WTC11 (cell line): ENCODE results near the gene PDZD2. TPM values are rescaled to one million over a fixed set of nuclear protein-coding genes. Genes with fewer than 3 reads are reported as not detected.

ENCODE experiments used
- ATAC-seq: fragments of 200-7000 bp; cut with Tn5 transposase; 2 replicates; pipeline ENCODE4 v1.10.0; 2021; ENCODE audit warnings: mild to moderate bottlenecking, moderate library complexity
- CTCF ChIA-PET: fragments of 300-600 bp; sonication (Branson Sonifier 250); formaldehyde crosslinking; loops from one replicate; lab custom pipeline; 2021; ENCODE audit warnings: antibody characterized with exemption; lab: Charles Lee
- POLR2A ChIA-PET: fragments of 350-600 bp; sonication (Branson Sonifier 250); formaldehyde crosslinking; loops from one replicate; lab custom pipeline; 2021; ENCODE audit warnings: antibody characterized with exemption; lab: Charles Lee
- DNase-seq: peaks from one replicate; pipeline ENCODE4 v3.0.0; 2021; ENCODE audit warnings: low spot score
- H3K27ac Mint-ChIP-seq: 2 replicates; pipeline ENCODE4 v1.8.0; 2021; ENCODE audit warnings: mixed read lengths
- H3K27me3 Mint-ChIP-seq: 2 replicates; pipeline ENCODE4 v1.8.0; 2021; ENCODE audit warnings: low read depth, mild to moderate bottlenecking, moderate library complexity, mixed read lengths
- H3K36me3 Mint-ChIP-seq: 2 replicates; pipeline ENCODE4 v1.8.0; 2021; ENCODE audit warnings: mixed read lengths
- H3K4me1 Mint-ChIP-seq: 2 replicates; pipeline ENCODE4 v1.8.0; 2022; ENCODE audit warnings: mixed read lengths
- H3K4me3 Mint-ChIP-seq: 2 replicates; pipeline ENCODE4 v1.8.0; 2021; ENCODE audit warnings: mild to moderate bottlenecking, moderate library complexity, mixed read lengths
- H3K9me3 Mint-ChIP-seq: 2 replicates; pipeline ENCODE4 v1.8.0; 2021; ENCODE audit warnings: mixed read lengths
- FOXJ3 ChIP-seq: sonication (generic); formaldehyde crosslinking; IDR thresholded peaks from 2 replicates; pipeline ENCODE4 v1.9.0; 2021; ENCODE audit warnings: missing genetic modification reagents, mild to moderate bottlenecking, borderline replicate concordance
- IRF1 ChIP-seq: sonication (generic); formaldehyde crosslinking; IDR thresholded peaks from 2 replicates; pipeline ENCODE4 v1.8.0; 2023; ENCODE audit warnings: missing genetic modification reagents
- IRF2 ChIP-seq: sonication (generic); formaldehyde crosslinking; IDR thresholded peaks from 2 replicates; pipeline ENCODE4 v1.8.0; 2022; ENCODE audit warnings: low read depth, missing genetic modification reagents, borderline replicate concordance
- MXD4 ChIP-seq: fragments of 250-450 bp; sonication (Bioruptor Pico); IDR thresholded peaks from 2 replicates; pipeline ENCODE4 v1.8.0; 2021; ENCODE audit warnings: mild to moderate bottlenecking, moderate library complexity, borderline replicate concordance
- NFE2L1 ChIP-seq: sonication (generic); formaldehyde crosslinking; IDR thresholded peaks from 2 replicates; pipeline ENCODE4 v1.8.1; 2023; ENCODE audit warnings: missing genetic modification reagents
- NFYB ChIP-seq: sonication (generic); formaldehyde crosslinking; conservative IDR thresholded peaks from 2 replicates; pipeline ENCODE4 v1.8.0; 2022; ENCODE audit warnings: low read depth, missing genetic modification reagents
- PRDM15 ChIP-seq: sonication (generic); formaldehyde crosslinking; IDR thresholded peaks from 2 replicates; pipeline ENCODE4 v1.8.0; 2022; ENCODE audit warnings: missing genetic modification reagents
- SP1 ChIP-seq: sonication (generic); formaldehyde crosslinking; conservative IDR thresholded peaks from 2 replicates; pipeline ENCODE4 v1.8.1; 2022; ENCODE audit warnings: missing genetic modification reagents
- USF2 ChIP-seq: sonication (generic); formaldehyde crosslinking; IDR thresholded peaks from 2 replicates; pipeline ENCODE4 v1.8.1; 2023; ENCODE audit warnings: mild to moderate bottlenecking, missing genetic modification reagents, moderate library complexity
- ZNF121 ChIP-seq: sonication (generic); formaldehyde crosslinking; IDR thresholded peaks from 2 replicates; pipeline ENCODE4 v1.8.0; 2023; ENCODE audit warnings: missing genetic modification reagents
- ZNF263 ChIP-seq: sonication (generic); formaldehyde crosslinking; IDR thresholded peaks from 2 replicates; pipeline ENCODE4 v1.8.1; 2022; ENCODE audit warnings: low read depth, mild to moderate bottlenecking, moderate library complexity, missing genetic modification reagents
- ZNF416 ChIP-seq: fragments of 250-450 bp; sonication (Bioruptor Pico); IDR thresholded peaks from 2 replicates; pipeline ENCODE4 v1.9.0; 2021; ENCODE audit warnings: mild to moderate bottlenecking, inconsistent platforms
- ZNF423 ChIP-seq: fragments of 250-450 bp; sonication (Bioruptor Pico); IDR thresholded peaks from 2 replicates; pipeline ENCODE4 v2.1.2; 2022; ENCODE audit warnings: mild to moderate bottlenecking, moderate library complexity
- total RNA-seq: library from RNA; stranded (reverse); gene quantifications from 3 replicates; pipeline ENCODE4 v1.2.3, GENCODE V29; 2021
- TF ChIP-seq, protein P1 (sequence below): fragments of 250-450 bp; sonication (Bioruptor Pico); IDR thresholded peaks from 2 replicates; pipeline ENCODE4 v1.9.0; 2021; ENCODE audit warnings: moderate library complexity, mild to moderate bottlenecking, inconsistent platforms, borderline replicate concordance
- TF ChIP-seq, protein P2 (sequence below): fragments of 250-450 bp; sonication (Bioruptor Pico); conservative IDR thresholded peaks from 2 replicates; pipeline ENCODE4 v1.9.0; 2021; ENCODE audit warnings: mild to moderate bottlenecking
- TF ChIP-seq, protein P3 (sequence below): sonication (generic); formaldehyde crosslinking; IDR thresholded peaks from 2 replicates; pipeline ENCODE4 v1.8.0; 2022; ENCODE audit warnings: mild to moderate bottlenecking, missing genetic modification reagents
- TF ChIP-seq, protein P4 (sequence below): sonication (generic); formaldehyde crosslinking; conservative IDR thresholded peaks from 2 replicates; pipeline ENCODE4 v1.8.1; 2022; ENCODE audit warnings: mild to moderate bottlenecking, missing genetic modification reagents

Gene PDZD2
- total RNA-seq, 1 experiment from 2014 or later, result 11.4 TPM

DNA sequence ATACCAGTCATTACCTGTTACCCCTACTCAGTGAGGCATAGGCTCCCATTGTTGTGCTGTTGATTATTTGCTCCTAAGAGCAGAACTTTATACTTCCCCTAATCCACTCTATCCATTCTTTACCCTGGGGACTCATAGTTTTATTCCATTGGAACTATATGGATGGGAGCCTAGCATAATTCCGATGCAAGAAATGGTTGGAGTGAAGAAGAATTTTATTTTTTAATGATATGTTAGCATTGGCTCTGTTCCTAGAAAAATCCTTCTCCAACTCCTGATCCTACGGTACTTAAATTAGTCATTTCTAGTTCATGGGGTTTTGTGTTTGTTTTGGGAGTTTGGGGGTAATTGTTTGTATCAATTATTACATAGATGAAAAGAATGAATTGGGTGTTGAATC is 343.7 kb downstream of the PDZD2 start:
- peaks cover 14% of the 10 kb centered on the region for H3K4me1 Mint-ChIP-seq
- ChIA-PET POLR2A (no interaction called here), CTCF (interaction anchor here (1.6 kb wide), 1 partner anchor 111 kb away, joined by 3 read pairs; no protein-coding TSS in a partner anchor)
- ATAC-seq (no peak), DNase-seq (no peak)
- no peak overlapping the region for H3K27ac Mint-ChIP-seq
- peaks cover 7% of the 10 kb centered on the region for H3K36me3 Mint-ChIP-seq
- no peak overlapping the region for H3K4me3 Mint-ChIP-seq
- H3K27me3 Mint-ChIP-seq, result no peaks in the 10 kb centered on the region
- no peak for TF ChIP-seq IRF1 (CRISPR knock-in tag)
- TF ChIP-seq ZNF423 (CRISPR knock-in tag), result no peak
- no peak for TF ChIP-seq FOXJ3 (CRISPR knock-in tag)
- TF ChIP-seq, protein P1, sequence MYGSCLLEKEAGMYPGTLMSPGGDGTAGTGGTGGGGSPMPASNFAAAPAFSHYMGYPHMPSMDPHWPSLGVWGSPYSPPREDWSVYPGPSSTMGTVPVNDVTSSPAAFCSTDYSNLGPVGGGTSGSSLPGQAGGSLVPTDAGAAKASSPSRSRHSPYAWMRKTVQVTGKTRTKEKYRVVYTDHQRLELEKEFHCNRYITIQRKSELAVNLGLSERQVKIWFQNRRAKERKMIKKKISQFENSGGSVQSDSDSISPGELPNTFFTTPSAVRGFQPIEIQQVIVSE (CRISPR knock-in tag), result no peak
- no peak for TF ChIP-seq NFE2L1 (CRISPR knock-in tag)
- peaks cover 5% of the 10 kb centered on the region for H3K9me3 Mint-ChIP-seq

GRCh38 chr5:31983851-31984250 is 344.9 kb downstream of the PDZD2 start:
- no peak for DNase-seq
- H3K27me3 Mint-ChIP-seq, result peaks cover 2% of the 10 kb centered on the region; the same call in 1 of the 2 replicates
- TF ChIP-seq, protein P2, sequence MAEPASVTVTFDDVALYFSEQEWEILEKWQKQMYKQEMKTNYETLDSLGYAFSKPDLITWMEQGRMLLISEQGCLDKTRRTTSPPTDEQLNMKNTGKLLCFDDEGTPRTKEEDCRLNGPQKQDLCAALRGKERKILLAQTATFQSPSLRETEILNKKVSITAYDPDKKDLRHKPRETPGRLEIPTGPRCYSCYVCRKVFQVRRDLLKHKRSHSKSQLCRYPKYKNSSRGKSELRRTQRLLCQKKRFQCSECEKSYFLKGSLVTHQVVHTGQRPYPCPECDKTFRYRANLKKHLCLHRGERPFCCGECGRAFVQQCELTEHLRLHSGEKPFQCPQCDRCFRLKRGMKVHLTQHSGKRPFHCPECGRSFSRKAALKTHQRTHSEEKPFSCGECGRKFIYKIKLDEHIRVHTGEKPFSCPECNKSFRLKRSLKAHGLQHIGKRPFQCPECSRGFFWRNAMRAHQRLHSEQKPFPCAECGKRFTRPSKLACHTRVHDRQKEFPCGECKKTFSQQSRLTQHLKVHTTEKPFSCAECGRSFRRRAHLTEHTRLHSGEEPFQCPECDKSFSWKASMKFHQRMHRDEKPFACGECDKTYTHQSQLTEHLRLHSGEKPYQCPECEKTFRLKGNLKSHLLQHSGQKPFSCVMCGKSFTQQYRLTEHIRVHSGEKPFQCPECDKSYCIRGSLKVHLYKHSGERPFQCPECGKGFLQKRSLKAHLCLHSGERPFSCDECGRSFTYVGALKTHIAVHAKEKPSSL (CRISPR knock-in tag), result no peak
- TF ChIP-seq USF2 (CRISPR knock-in tag) (no peak), ZNF121 (no peak), NFE2L1 (CRISPR knock-in tag) (no peak), NFYB (CRISPR knock-in tag) (no peak), IRF2 (no peak), PRDM15 (CRISPR knock-in tag) (no peak), FOXJ3 (CRISPR knock-in tag) (no peak), MXD4 (no peak), ZNF263 (CRISPR knock-in tag) (no peak), SP1 (no peak), ZNF416 (CRISPR knock-in tag) (no peak)
- TF ChIP-seq, protein P3, sequence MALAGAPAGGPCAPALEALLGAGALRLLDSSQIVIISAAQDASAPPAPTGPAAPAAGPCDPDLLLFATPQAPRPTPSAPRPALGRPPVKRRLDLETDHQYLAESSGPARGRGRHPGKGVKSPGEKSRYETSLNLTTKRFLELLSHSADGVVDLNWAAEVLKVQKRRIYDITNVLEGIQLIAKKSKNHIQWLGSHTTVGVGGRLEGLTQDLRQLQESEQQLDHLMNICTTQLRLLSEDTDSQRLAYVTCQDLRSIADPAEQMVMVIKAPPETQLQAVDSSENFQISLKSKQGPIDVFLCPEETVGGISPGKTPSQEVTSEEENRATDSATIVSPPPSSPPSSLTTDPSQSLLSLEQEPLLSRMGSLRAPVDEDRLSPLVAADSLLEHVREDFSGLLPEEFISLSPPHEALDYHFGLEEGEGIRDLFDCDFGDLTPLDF, result no peak
- TF ChIP-seq, protein P4, sequence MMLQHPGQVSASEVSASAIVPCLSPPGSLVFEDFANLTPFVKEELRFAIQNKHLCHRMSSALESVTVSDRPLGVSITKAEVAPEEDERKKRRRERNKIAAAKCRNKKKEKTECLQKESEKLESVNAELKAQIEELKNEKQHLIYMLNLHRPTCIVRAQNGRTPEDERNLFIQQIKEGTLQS (CRISPR knock-in tag), result no peak
- TF ChIP-seq, all 79 proteins: peak for 0
- peaks cover 16% of the 10 kb centered on the region for H3K36me3 Mint-ChIP-seq
- H3K27ac Mint-ChIP-seq, result no peak overlapping the region
- POLR2A ChIA-PET, result no interaction called here
- no peak overlapping the region for H3K4me3 Mint-ChIP-seq
- H3K9me3 Mint-ChIP-seq, result peaks cover 14% of the 10 kb centered on the region
- peaks cover 15% of the 10 kb centered on the region for H3K4me1 Mint-ChIP-seq
- CTCF ChIA-PET, result interaction anchor here (0.8 to 1.6 kb wide), 2 partner anchors 22 to 109 kb away, joined by 3 to 5 read pairs; no protein-coding TSS in a partner anchor
- ATAC-seq, result no peak
